A673 (cell line): ENCODE measurements around the gene NFASC.

Source experiments
- CTCF ChIP-seq: fragments of 300-800, 200-600 bp; sonication (generic); conservative IDR thresholded peaks from 2 replicates; pipeline ENCODE4 v1.5.1; 2017; ENCODE audit warnings: low read depth, mild to moderate bottlenecking, antibody characterized with exemption, low read length, moderate library complexity, mixed read lengths
- EZH2 ChIP-seq: fragments of 200-600 bp; sonication (generic); IDR thresholded peaks from 2 replicates; pipeline ENCODE4 v1.6.1; 2017; ENCODE audit warnings: borderline replicate concordance, low read depth, mild to moderate bottlenecking, mixed read lengths, antibody characterized with exemption, low read length; ENCODE audit not compliant: poor library complexity, severe bottlenecking

- no peak for TF ChIP-seq CTCF
- no peak for TF ChIP-seq EZH2
These were observed 139.0 kb downstream of the NFASC start for GRCh38 chr1:205009670-205010069.
